Activated CD8-positive, alpha-beta T cell treated with anti-CD3 and anti-CD28 coated beads for 36 hours (primary cell): ENCODE measurements around the gene GRIA1. TPM values are rescaled to one million over a fixed set of nuclear protein-coding genes. Genes with fewer than 3 reads are reported as not detected.

Source experiments
- ATAC-seq: fragments of 200-7000 bp; cut with Tn5 transposase; one replicate; pipeline ENCODE4 v1.10.0; 2021; ENCODE audit warnings: mild to moderate bottlenecking, moderate library complexity
- CTCF ChIA-PET: fragments of 350-600 bp; sonication (Branson Sonifier 250); formaldehyde crosslinking; loops from one replicate; lab custom pipeline; 2021; ENCODE audit warnings: antibody characterized with exemption; lab: Charles Lee
- POLR2A ChIA-PET: fragments of 350-600 bp; sonication (Branson Sonifier 250); formaldehyde crosslinking; loops from one replicate; lab custom pipeline; 2021; ENCODE audit warnings: antibody characterized with exemption; lab: Charles Lee
- DNase-seq: peaks from one replicate; pipeline ENCODE4 v3.0.0-alpha.2; 2020
- H3K27ac Mint-ChIP-seq: one replicate; pipeline ENCODE4 v1.8.0; 2021; ENCODE audit warnings: mild to moderate bottlenecking, mixed read lengths
- H3K27me3 Mint-ChIP-seq: one replicate; pipeline ENCODE4 v1.8.0; 2021; ENCODE audit warnings: mixed read lengths
- H3K36me3 Mint-ChIP-seq: one replicate; pipeline ENCODE4 v1.8.0; 2021; ENCODE audit warnings: low read depth, mixed read lengths
- H3K4me1 Mint-ChIP-seq: one replicate; pipeline ENCODE4 v1.8.0; 2021; ENCODE audit warnings: low read depth, mixed read lengths
- H3K4me3 Mint-ChIP-seq: one replicate; pipeline ENCODE4 v1.8.0; 2021; ENCODE audit warnings: mild to moderate bottlenecking, moderate library complexity, mixed read lengths
- H3K9me3 Mint-ChIP-seq: one replicate; pipeline ENCODE4 v1.8.0; 2021; ENCODE audit warnings: mixed read lengths
- CTCF ChIP-seq: fragments of 200-600 bp; IDR thresholded peaks from one replicate; pipeline ENCODE4 v1.8.0; 2022; ENCODE audit warnings: antibody characterized with exemption, mild to moderate bottlenecking
- intact Hi-C: fragments of 100-400 bp; cut with micrococcal nuclease; formaldehyde crosslinking; loops from one replicate; pipeline ENCODE4 v1.10.0; 2022
- total RNA-seq, 2 experiments: library from RNA; stranded (reverse); gene quantifications; one replicate each; pipeline ENCODE4 v1.2.3, GENCODE V29; 2021

Gene GRIA1
- total RNA-seq, 2 experiments from 2014 or later = not detected

- ATAC-seq = no peak
- H3K9me3 Mint-ChIP-seq = no peaks in the 10 kb centered on the region
- ChIA-PET POLR2A (no interaction called here), CTCF (no interaction called here)
- no peak for DNase-seq
- H3K36me3 Mint-ChIP-seq = no peaks in the 10 kb centered on the region
- intact Hi-C loops = no loop called here
- H3K27me3 Mint-ChIP-seq = no peaks in the 10 kb centered on the region
- H3K4me1 Mint-ChIP-seq = no peaks in the 10 kb centered on the region
- no peak overlapping the region for H3K27ac Mint-ChIP-seq
- TF ChIP-seq CTCF = no peak
- H3K4me3 Mint-ChIP-seq = no peak overlapping the region
These were observed 217.2 kb downstream of the GRIA1 start for GRCh38 chr5:153707626-153708025.

- intact Hi-C loops = no loop called here
- no peak for ATAC-seq
- ChIA-PET POLR2A (no interaction called here), CTCF (no interaction called here)
- Mint-ChIP-seq H3K27ac (no peak overlapping the region), H3K9me3 (no peaks in the 10 kb centered on the region), H3K4me3 (no peak overlapping the region), H3K36me3 (no peaks in the 10 kb centered on the region), H3K27me3 (no peaks in the 10 kb centered on the region), H3K4me1 (no peaks in the 10 kb centered on the region)
- no peak for DNase-seq
- TF ChIP-seq CTCF = no peak
These were observed 221.3 kb downstream of the GRIA1 start for GRCh38 chr5:153711755-153712154.

- ChIA-PET CTCF (no interaction called here), POLR2A (no interaction called here)
- Mint-ChIP-seq H3K27me3 (no peaks in the 10 kb centered on the region), H3K27ac (no peak overlapping the region), H3K4me1 (no peaks in the 10 kb centered on the region), H3K9me3 (peaks cover 1% of the 10 kb centered on the region), H3K4me3 (no peak overlapping the region), H3K36me3 (no peaks in the 10 kb centered on the region)
- intact Hi-C loops = no loop called here
- TF ChIP-seq CTCF = no peak
- DNase-seq (no peak), ATAC-seq (no peak)
These were observed 222.5 kb downstream of the GRIA1 start for GRCh38 chr5:153712946-153713345.

- no peaks in the 10 kb centered on the region for H3K27me3 Mint-ChIP-seq
- POLR2A ChIA-PET = no interaction called here
- no peak for ATAC-seq
- TF ChIP-seq CTCF = no peak
- no peak overlapping the region for H3K27ac Mint-ChIP-seq
- CTCF ChIA-PET = no interaction called here
- no peaks in the 10 kb centered on the region for H3K4me1 Mint-ChIP-seq
- H3K9me3 Mint-ChIP-seq = peaks cover 1% of the 10 kb centered on the region
- H3K36me3 Mint-ChIP-seq = no peaks in the 10 kb centered on the region
- H3K4me3 Mint-ChIP-seq = no peak overlapping the region
- intact Hi-C loops = no loop called here
- no peak for DNase-seq
These were observed 223.5 kb downstream of the GRIA1 start for GRCh38 chr5:153713943-153714342.

- TF ChIP-seq CTCF = no peak
- DNase-seq (no peak), ATAC-seq (no peak)
- Mint-ChIP-seq H3K27ac (no peak overlapping the region), H3K4me3 (no peak overlapping the region), H3K4me1 (no peaks in the 10 kb centered on the region), H3K27me3 (no peaks in the 10 kb centered on the region), H3K9me3 (peaks cover 1% of the 10 kb centered on the region), H3K36me3 (no peaks in the 10 kb centered on the region)
- ChIA-PET CTCF (no interaction called here), POLR2A (no interaction called here)
- intact Hi-C loops = no loop called here
These were observed 224.3 kb downstream of the GRIA1 start for GRCh38 chr5:153714798-153715197.
